HepG2 (cell line): ENCODE measurements around the gene ARRDC4. TPM values are rescaled to one million over a fixed set of nuclear protein-coding genes. Genes with fewer than 3 reads are reported as not detected.

ENCODE experiments used
- ATAC-seq: fragments of 200-7000 bp; cut with Tn5 transposase; 3 replicates; pipeline ENCODE4 v1.9.1; 2020; ENCODE audit warnings: mild to moderate bottlenecking, moderate library complexity
- BruUV-seq: library from RNA; stranded (reverse); fragments of 400-500 nt; replicated peaks from 2 replicates; lab custom pipeline; 2021; lab: Mats Ljungman, UMichigan
- CTCF ChIA-PET: fragments of 300-600 bp; formaldehyde crosslinking; extraction: SDS; loops from one replicate; lab custom pipeline; 2021; ENCODE audit warnings: low total read pairs, inconsistent platforms, low intra/inter-chr PET ratio; lab: Yijun Ruan, JAX
- POLR2A ChIA-PET: fragments of 350-600 bp; sonication (Branson Sonifier 250); formaldehyde crosslinking; loops from one replicate; lab custom pipeline; 2020; ENCODE audit warnings: antibody characterized with exemption, inconsistent platforms; lab: Yijun Ruan, JAX
- DNase-seq: peaks from one replicate; pipeline ENCODE4 v3.0.0-alpha.2; 2015; ENCODE audit warnings: low spot score
- FAIRE-seq: peaks from 3 replicates; lab custom pipeline; 2011; peaks lifted over from hg19 to GRCh38; lab: Jason Lieb, UNC
- H2AFZ ChIP-seq: one replicate; pipeline ENCODE4 v1.6.1; 2011; ENCODE audit warnings: low read length, inconsistent platforms
- H3K27ac ChIP-seq: fragments of 300-600 bp; 3 replicates; pipeline ENCODE4 v1.8.0; 2011; ENCODE audit warnings: mixed run types, mild to moderate bottlenecking, mixed read lengths, low read length, inconsistent platforms; ENCODE audit not compliant: insufficient read depth; ENCODE audit errors: extremely low read length
- H3K27me3 ChIP-seq, 2 experiments: fragments of 200-600 bp in 1 of 2; 2 replicates in 1 of 2; 3 replicates in 1 of 2; pipeline versions ENCODE4 v1.6.0 to v1.8.0; 2011; ENCODE audit warnings: low read length in 2 of 2, mild to moderate bottlenecking in 2 of 2, moderate library complexity in 2 of 2, inconsistent platforms in 1 of 2; ENCODE audit not compliant: insufficient read depth in 2 of 2, control insufficient read depth in 1 of 2
- H3K36me3 ChIP-seq, 2 experiments: fragments of 200-600 bp in 1 of 2; replicated peaks in 1 of 2; 2 replicates in 1 of 2; 3 replicates in 1 of 2; pipeline versions ENCODE4 v1.5.1 to v1.8.0; 2011; ENCODE audit warnings: low read length in 2 of 2, inconsistent platforms in 1 of 2; ENCODE audit not compliant: insufficient read depth in 2 of 2, control insufficient read depth in 1 of 2
- H3K4me1 ChIP-seq: 2 replicates; pipeline ENCODE4 v1.5.1; 2012; ENCODE audit warnings: low read length, inconsistent platforms; ENCODE audit not compliant: insufficient read depth
- H3K4me2 ChIP-seq: 2 replicates; pipeline ENCODE4 v1.6.0; 2011; ENCODE audit warnings: low read depth, low read length, inconsistent platforms
- H3K4me3 ChIP-seq, 3 experiments: fragments of 200-600 bp in 1 of 3; sonication (generic), shearing (Covaris generic) in 1 of 3; replicated peaks in 1 of 3; 2 replicates each; pipeline ENCODE4 v1.5.1; 2011 to 2016; ENCODE audit warnings: low read length in 3 of 3, inconsistent platforms in 2 of 3, low read depth in 2 of 3, mild to moderate bottlenecking in 2 of 3, control low read depth in 1 of 3, mixed read lengths in 1 of 3; ENCODE audit not compliant: insufficient read depth in 1 of 3
- H3K79me2 ChIP-seq: one replicate; pipeline ENCODE4 v1.6.1; 2011; ENCODE audit warnings: low read length, inconsistent platforms; ENCODE audit not compliant: insufficient read depth
- H3K9ac ChIP-seq: 2 replicates; pipeline ENCODE4 v1.6.0; 2011; ENCODE audit warnings: mild to moderate bottlenecking, low read depth, low read length, inconsistent platforms; ENCODE audit not compliant: insufficient read depth
- H3K9me3 ChIP-seq: 2 replicates; pipeline ENCODE4 v1.5.1; 2012; ENCODE audit warnings: mild to moderate bottlenecking, low read length
- H4K20me1 ChIP-seq: 2 replicates; pipeline ENCODE4 v1.6.0; 2011; ENCODE audit warnings: inconsistent platforms, mild to moderate bottlenecking, low read length, moderate library complexity; ENCODE audit not compliant: insufficient read depth
- CTCF ChIP-seq: sonication (generic); formaldehyde crosslinking; IDR thresholded peaks from 2 replicates; pipeline ENCODE4 v1.5.0; 2020; ENCODE audit warnings: mild to moderate bottlenecking, missing genetic modification reagents, moderate library complexity
- HDAC2 ChIP-seq: sonication (generic); formaldehyde crosslinking; IDR thresholded peaks from 2 replicates; pipeline ENCODE4 v1.4.0; 2020; ENCODE audit warnings: missing genetic modification reagents
- RAD21 ChIP-seq: fragments of 450-650 bp; formaldehyde crosslinking; IDR thresholded peaks from 2 replicates; pipeline ENCODE4 v1.5.0; 2020; ENCODE audit warnings: mild to moderate bottlenecking
- SMC3 ChIP-seq: IDR thresholded peaks from 2 replicates; pipeline ENCODE4 v1.6.1; 2011; ENCODE audit warnings: low read length, improper control_type of control experiment
- STAG1 ChIP-seq: sonication (generic); formaldehyde crosslinking; IDR thresholded peaks from 2 replicates; pipeline ENCODE4 v1.4.0; 2020; ENCODE audit warnings: missing genetic modification reagents
- XRCC5 ChIP-seq: fragments of 200-400 bp; formaldehyde crosslinking; optimal IDR thresholded peaks from 2 replicates; pipeline ENCODE3; 2017; ENCODE audit warnings: mild to moderate bottlenecking, low read length
- ZFP91 ChIP-seq: sonication (generic); formaldehyde crosslinking; IDR thresholded peaks from 2 replicates; pipeline ENCODE4 v1.9.0; 2022; ENCODE audit warnings: missing genetic modification reagents, mild to moderate bottlenecking, borderline replicate concordance
- ZNF225 ChIP-seq: sonication (generic); formaldehyde crosslinking; IDR thresholded peaks from 2 replicates; pipeline ENCODE4 v1.4.0; 2020; ENCODE audit warnings: mild to moderate bottlenecking, missing genetic modification reagents
- ZNF263 ChIP-seq: sonication (generic); formaldehyde crosslinking; IDR thresholded peaks from 2 replicates; pipeline ENCODE4 v1.4.0; 2020; ENCODE audit warnings: missing genetic modification reagents
- ZNF547 ChIP-seq: sonication (generic); formaldehyde crosslinking; IDR thresholded peaks from 2 replicates; pipeline ENCODE4 v1.5.1; 2020; ENCODE audit warnings: mild to moderate bottlenecking, missing genetic modification reagents
- WGBS: methylation state at CpG from one replicate; pipeline ENCODE4 v1.1.6; 2017; ENCODE audit warnings: low lambda C conversion rate; 5-methylcytosine and 5-hydroxymethylcytosine counted together
- in situ Hi-C: cut with HindIII; loops from 2 replicates; pipeline ENCODE4 v1.10.0; 2017; ENCODE audit warnings: low pct_unique_long_range_greater_than_20kb; ENCODE audit not compliant: extremely low pct_ligation_motif_present
- intact Hi-C: fragments of 100-400 bp; cut with micrococcal nuclease; formaldehyde crosslinking; loops from one replicate; pipeline ENCODE4 v1.10.0; 2022; ENCODE audit not compliant: unreplicated experiment
- polyA plus RNA-seq, 8 experiments: library from polyadenylated mRNA; depleted of rRNA in 3 of 8; stranded (reverse) in 7 of 8; unstranded in 1 of 8; fragments of >200 nt; fragmentation: Illumina TruSeq in 4 of 8; extraction: Trizol in 4 of 8; gene quantifications; 2 replicates each; pipeline versions ENCODE4 v1.2.1 to v1.2.3, GENCODE V29; 2011 to 2016; ENCODE audit warnings: low read depth in 4 of 8, missing spikeins in 1 of 8, mixed read lengths in 1 of 8; ENCODE audit not compliant: insufficient read depth in 1 of 8
- total RNA-seq, 5 experiments: library from RNA; depleted of rRNA; stranded (reverse); fragments of >200 nt; fragmentation: Illumina TruSeq; extraction: Trizol; gene quantifications; 2 replicates each; pipeline ENCODE4 v1.2.3, GENCODE V29; 2016; ENCODE audit warnings: low read depth in 1 of 5

The ARRDC4 gene
- total and polyA plus RNA-seq, 2 of the 13 experiments (the other 11 are each of a cell fraction or from before 2014, with no cell fraction given) = 1.5 to 2.5 TPM

GRCh38 chr15:97995881-97996603 is 35.5 kb downstream of the ARRDC4 start:
- POLR2A ChIA-PET = no interaction called here
- FAIRE-seq = peak; percentile 56
- H3K27ac ChIP-seq = no peak overlapping the region

More at GRCh38 chr15:97995881-97996603, 35.5 kb downstream of the ARRDC4 start:
- 13% methylated on average over 5 of the region's 5 CpGs for WGBS
- H3K9ac ChIP-seq = 0 out of 2 replicates have a peak overlapping the region, but pooled peaks have one; percentile 5
- DNase-seq = no peak
- H3K4me3 ChIP-seq = peak overlapping the region in 1 of 3 experiments; percentile 21; a peak in 2 of 6 replicates
- peak overlapping the region; percentile 41 for H3K4me2 ChIP-seq
- in situ Hi-C loops = no loop called here
- CTCF ChIA-PET = no interaction called here
- H3K27me3 ChIP-seq = no peaks in the 10 kb centered on the region
- peak overlapping the region; percentile 70 for H2AFZ ChIP-seq
- 0 out of 2 replicates have a peak, but pooled peaks cover 7% of the 10 kb centered on the region for H3K4me1 ChIP-seq
- TF ChIP-seq HDAC2 (CRISPR knock-in tag) (no peak), CTCF (peak; percentile 68), XRCC5 (peak; percentile 43), STAG1 (CRISPR knock-in tag) (peak; percentile 54), ZNF263 (0 out of 2 replicates have a peak, but pooled peaks have one; percentile 42), RAD21 (CRISPR knock-in tag) (peak; percentile 28; the same call in 1 of the 2 replicates), ZNF225 (CRISPR knock-in tag) (no peak), ZNF547 (no peak), ZFP91 (CRISPR knock-in tag) (no peak), SMC3 (peak; percentile 43; the same call in 1 of the 2 replicates)
- TF ChIP-seq, all 625 proteins: peak for 6
- ATAC-seq = peak; percentile 87
- no peaks in the 10 kb centered on the region for H3K79me2 ChIP-seq
- H3K9me3 ChIP-seq = no peaks in the 10 kb centered on the region
- no peaks in the 10 kb centered on the region for H4K20me1 ChIP-seq
- no TSS peak for BruUV-seq
- intact Hi-C loops = loop anchor here (1.0 to 10.0 kb wide), 3 partner anchors 89 to 181 kb away; no protein-coding TSS in a partner anchor
- no peaks in the 10 kb centered on the region for H3K36me3 ChIP-seq
